IMR-90 (cell line): ENCODE results near the gene ATP6AP1. TPM values are rescaled to one million over a fixed set of nuclear protein-coding genes. Genes with fewer than 3 reads are reported as not detected.

Experiments used
- ATAC-seq: fragments of 200-7000 bp; cut with Tn5 transposase; 2 replicates; pipeline ENCODE4 v1.9.1; 2020; ENCODE audit warnings: low read depth, mild to moderate bottlenecking, moderate library complexity
- BruUV-seq: library from RNA; stranded (reverse); fragments of 400-500 nt; replicated peaks from 2 replicates; lab custom pipeline; 2021; lab: Mats Ljungman, UMichigan
- CTCF ChIA-PET: fragments of 300-600 bp; formaldehyde crosslinking; extraction: SDS; loops from one replicate; lab custom pipeline; 2021; ENCODE audit warnings: antibody characterized with exemption; lab: Yijun Ruan, JAX
- POLR2A ChIA-PET: fragments of 300-600 bp; sonication (Branson Sonifier 250); formaldehyde crosslinking; loops from one replicate; lab custom pipeline; 2022; ENCODE audit warnings: antibody characterized with exemption; ENCODE audit not compliant: unreplicated experiment; lab: Charles Lee
- DNase-seq: peaks from one replicate; pipeline ENCODE4 v3.0.0; 2013
- H2AFZ ChIP-seq: replicated peaks from 2 replicates; pipeline ENCODE3; 2013; ENCODE audit warnings: low read length, mild to moderate bottlenecking; ENCODE audit not compliant: poor library complexity
- H2AK5ac ChIP-seq: 2 replicates; pipeline ENCODE4 v1.6.1; 2013; ENCODE audit warnings: low read depth, low read length, inconsistent platforms
- H2AK9ac ChIP-seq: replicated peaks from 2 replicates; pipeline ENCODE3; 2013; ENCODE audit warnings: mild to moderate bottlenecking, low read depth, low read length, moderate library complexity; ENCODE audit not compliant: poor library complexity
- H2BK120ac ChIP-seq: 2 replicates; pipeline ENCODE4 v1.6.1; 2013; ENCODE audit warnings: low read depth, low read length, inconsistent platforms
- H2BK15ac ChIP-seq: 3 replicates; pipeline ENCODE4 v1.6.1; 2013; ENCODE audit warnings: low read depth, low read length, inconsistent platforms
- H2BK20ac ChIP-seq: 2 replicates; pipeline ENCODE4 v1.6.1; 2013; ENCODE audit warnings: low read depth, mild to moderate bottlenecking, inconsistent platforms, low read length, moderate library complexity
- H2BK5ac ChIP-seq: 2 replicates; pipeline ENCODE4 v1.6.1; 2013; ENCODE audit warnings: mild to moderate bottlenecking, low read depth, low read length, inconsistent platforms; ENCODE audit not compliant: poor library complexity, severe bottlenecking
- H3K14ac ChIP-seq: replicated peaks from 2 replicates; pipeline ENCODE4 v1.6.1; 2013; ENCODE audit warnings: low read depth, low read length, inconsistent platforms
- H3K18ac ChIP-seq: 2 replicates; pipeline ENCODE4 v1.6.1; 2013; ENCODE audit warnings: low read depth, low read length, control low read depth
- H3K23ac ChIP-seq: 2 replicates; pipeline ENCODE4 v1.6.1; 2013; ENCODE audit warnings: low read depth, low read length, inconsistent platforms
- H3K27ac ChIP-seq: 2 replicates; pipeline ENCODE4 v1.5.1; 2013; ENCODE audit warnings: mild to moderate bottlenecking, control low read depth, low read length; ENCODE audit not compliant: insufficient read depth
- H3K27me3 ChIP-seq: 2 replicates; pipeline ENCODE4 v1.6.1; 2013; ENCODE audit warnings: low read length; ENCODE audit not compliant: control insufficient read depth, insufficient read depth
- H3K36me3 ChIP-seq: 2 replicates; pipeline ENCODE4 v1.6.1; 2013; ENCODE audit warnings: low read length, mixed read lengths; ENCODE audit not compliant: control insufficient read depth, insufficient read depth
- H3K4ac ChIP-seq: 2 replicates; pipeline ENCODE4 v1.6.1; 2013; ENCODE audit warnings: low read depth, low read length, inconsistent platforms
- H3K4me1 ChIP-seq: 2 replicates; pipeline ENCODE4 v1.6.1; 2013; ENCODE audit warnings: low read length, mixed read lengths; ENCODE audit not compliant: control insufficient read depth, insufficient read depth
- H3K4me2 ChIP-seq: 2 replicates; pipeline ENCODE4 v1.6.1; 2013; ENCODE audit warnings: low read depth, mild to moderate bottlenecking, control low read depth, low read length, moderate library complexity
- H3K4me3 ChIP-seq: 2 replicates; pipeline ENCODE4 v1.5.1; 2013; ENCODE audit warnings: low read depth, mild to moderate bottlenecking, control low read depth, low read length, moderate library complexity; ENCODE audit not compliant: insufficient read depth
- H3K56ac ChIP-seq: 2 replicates; pipeline ENCODE4 v1.6.1; 2013; ENCODE audit warnings: low read length, inconsistent platforms; ENCODE audit not compliant: insufficient read depth; ENCODE audit errors: extremely low read depth
- H3K79me1 ChIP-seq, 2 experiments: 2 replicates each; pipeline ENCODE4 v1.6.1; 2013; ENCODE audit warnings: low read length in 2 of 2, inconsistent platforms in 1 of 2, low read depth in 1 of 2
- H3K9ac ChIP-seq: 2 replicates; pipeline ENCODE4 v1.6.1; 2013; ENCODE audit warnings: low read depth, low read length, control low read depth
- H3K9me1 ChIP-seq: 2 replicates; pipeline ENCODE4 v1.6.1; 2013; ENCODE audit warnings: low read length, inconsistent platforms; ENCODE audit not compliant: insufficient read depth
- H3K9me3 ChIP-seq: 2 replicates; pipeline ENCODE4 v1.6.1; 2013; ENCODE audit warnings: low read length; ENCODE audit not compliant: control insufficient read depth, insufficient read depth
- H4K20me1 ChIP-seq: 2 replicates; pipeline ENCODE4 v1.6.1; 2013; ENCODE audit warnings: low read length, inconsistent platforms; ENCODE audit not compliant: insufficient read depth
- H4K5ac ChIP-seq: 2 replicates; pipeline ENCODE4 v1.6.1; 2013; ENCODE audit warnings: mild to moderate bottlenecking, low read depth, low read length, control low read depth
- H4K8ac ChIP-seq, 2 experiments: 2 replicates each; pipeline ENCODE4 v1.6.1; 2013; ENCODE audit warnings: low read depth in 2 of 2, low read length in 2 of 2, control low read depth in 1 of 2, inconsistent platforms in 1 of 2
- H4K91ac ChIP-seq: 2 replicates; pipeline ENCODE4 v1.6.1; 2013; ENCODE audit warnings: low read depth, low read length, inconsistent platforms; ENCODE audit not compliant: insufficient read depth
- POLR2A ChIP-seq: IDR thresholded peaks from 2 replicates; pipeline ENCODE4 v1.6.1; 2012; ENCODE audit warnings: mild to moderate bottlenecking, low read depth, low read length
- RCOR1 ChIP-seq: IDR thresholded peaks from 2 replicates; pipeline ENCODE4 v1.6.1; 2012; ENCODE audit warnings: mild to moderate bottlenecking, low read length, improper control_type of control experiment; ENCODE audit not compliant: insufficient replicate concordance
- WGBS, 2 experiments: methylation state at CpG; one replicate each; pipeline versions ENCODE4 v1.1.5 to v1.1.7; 2013; ENCODE audit warnings: missing lambda C conversion rate in 2 of 2; ENCODE audit not compliant: insufficient read length in 1 of 2; ENCODE audit errors: extremely low coverage in 2 of 2; 5-methylcytosine and 5-hydroxymethylcytosine counted together
- dilution Hi-C: fragments of 300-500 bp; cut with HindIII; formaldehyde crosslinking; loops from one replicate; pipeline ENCODE4 v1.14.3; 2018; ENCODE audit warnings: low sequenced_read_pairs; ENCODE audit not compliant: unreplicated experiment
- in situ Hi-C: fragments of 300-500 bp; cut with MboI; formaldehyde crosslinking; loops from 3 replicates; pipeline ENCODE4 v1.14.3; 2019; ENCODE audit warnings: low sequenced_read_pairs, inconsistent platforms, mixed read lengths
- intact Hi-C: fragments of 100-400 bp; cut with micrococcal nuclease; formaldehyde crosslinking; loops from 2 replicates; pipeline ENCODE4 v1.10.0; 2022
- polyA plus RNA-seq, 3 experiments: library from polyadenylated mRNA; depleted of rRNA; stranded (reverse); fragments of >200 nt; gene quantifications; 2 replicates each; pipeline ENCODE4 v1.2.3, GENCODE V29; 2012; ENCODE audit warnings: low replicate concordance in 1 of 3
- total RNA-seq: library from RNA; depleted of rRNA; stranded (reverse); fragments of >200 nt; gene quantifications from 2 replicates; pipeline ENCODE4 v1.2.3, GENCODE V29; 2012

ATP6AP1 gene
- total and polyA plus RNA-seq, 2 of the 4 experiments (the other 2 are of a cell fraction): 13.8 to 96.7 TPM

GRCh38 chrX:154408659-154409221, 19.7 kb upstream of the ATP6AP1 start:
- Histone ChIP-seq H3K4me2 (peak overlapping the region; percentile 90), H4K8ac (peak overlapping the region; percentile 26 to 87; a peak in 2 of 4 replicates), H3K4me3 (peak overlapping the region; percentile 76), H3K4me1 (peaks cover 4% of the 10 kb centered on the region), H3K9ac (peak overlapping the region; percentile 89), H3K79me1 (peaks cover 6 to 26% of the 10 kb centered on the region in 2 experiments; a peak in 3 of 4 replicates), H2AK9ac (peak overlapping the region; percentile 90), H2BK20ac (no peak overlapping the region), H2BK15ac (peak overlapping the region; percentile 48; the same call in 1 of the 3 replicates), H3K56ac (0 out of 2 replicates have a peak overlapping the region, but pooled peaks have one; percentile 34), H3K14ac (peak overlapping the region; percentile 84), H2AFZ (peak overlapping the region; percentile 82), H4K5ac (peak overlapping the region; percentile 81), H3K18ac (peak overlapping the region; percentile 73), H4K20me1 (no peaks in the 10 kb centered on the region), H3K36me3 (peaks cover 3% of the 10 kb centered on the region; the same call in 1 of the 2 replicates), H2AK5ac (peak overlapping the region; percentile 86), H3K27me3 (no peaks in the 10 kb centered on the region), H3K23ac (peak overlapping the region; percentile 68), H3K4ac (peak overlapping the region; percentile 93), H2BK120ac (peak overlapping the region; percentile 76), H4K91ac (peak overlapping the region; percentile 77; the same call in 1 of the 2 replicates), H3K9me3 (no peaks in the 10 kb centered on the region), H2BK5ac (peak overlapping the region; percentile 84), H3K9me1 (peaks cover 3% of the 10 kb centered on the region; the same call in 1 of the 2 replicates), H3K27ac (peak overlapping the region; percentile 92)
- TF ChIP-seq POLR2A: 0 out of 2 replicates have a peak, but pooled peaks have one; percentile 6
- TF ChIP-seq RCOR1: no peak
- 55% methylated on average over 4 of the region's 10 CpGs; no CpG with 5 or more reads in 1 of the 2 experiments for WGBS, 2 experiments
- no TSS peak for BruUV-seq
- in situ Hi-C loops: no loop called here
- DNase-seq: no peak
- CTCF ChIA-PET: no interaction called here
- POLR2A ChIA-PET: no interaction called here
- ATAC-seq: no peak
- dilution Hi-C loops: no loop called here
- intact Hi-C loops: loop anchor here (1.0 kb wide), 1 partner anchor 36 kb away; the partner anchor contains the start of gene FAM50A
